Forelimb muscle (tissue), 1 donor: ENCODE measurements around the gene SERP2. TPM values are rescaled to one million over a fixed set of nuclear protein-coding genes. Genes with fewer than 3 reads are reported as not detected.

Experiments used
- DNase-seq: peaks from one replicate; pipeline ENCODE4 v3.0.0-alpha.2; 2013; ENCODE audit warnings: low read depth
- polyA plus RNA-seq: library from polyadenylated mRNA; unstranded; fragments of 120-200 nt; gene quantifications from one replicate; pipeline ENCODE4 v1.2.1, GENCODE V29; 2013; ENCODE audit not compliant: insufficient read length

SERP2 gene
- polyA plus RNA-seq, 1 donor = 5.4 TPM

GRCh38 chr13:44388427-44389059 lies 14.9 kb downstream of the SERP2 start:
- DNase-seq = no peak

GRCh38 chr13:44389060-44389666 lies 15.5 kb downstream of the SERP2 start:
- no peak for DNase-seq

GRCh38 chr13:44389876-44390275 lies 16.3 kb downstream of the SERP2 start:
- no peak for DNase-seq

GRCh38 chr13:44393391-44393790 lies 19.8 kb downstream of the SERP2 start:
- DNase-seq = no peak

GRCh38 chr13:44394658-44395057 lies 21.0 kb downstream of the SERP2 start:
- no peak for DNase-seq

GRCh38 chr13:44395976-44396694 lies 22.5 kb downstream of the SERP2 start:
- no peak for DNase-seq

GRCh38 chr13:44396701-44397580 lies 23.3 kb downstream of the SERP2 start:
- no peak for DNase-seq

- DNase-seq = no peak
Measured at GRCh38 chr13:44397766-44398223, 24.2 kb downstream of the SERP2 start.

GRCh38 chr13:44398606-44399005 lies 25.0 kb downstream of the SERP2 start:
- DNase-seq = no peak

GRCh38 chr13:44399074-44399473 lies 25.4 kb downstream of the SERP2 start:
- DNase-seq = no peak

- no peak for DNase-seq
Measured at GRCh38 chr13:44400736-44401135, 27.1 kb downstream of the SERP2 start.

- DNase-seq = no peak
Measured at GRCh38 chr13:44401577-44401976, 28.0 kb downstream of the SERP2 start.

- no peak for DNase-seq
Measured at GRCh38 chr13:44402899-44403445, 29.3 kb downstream of the SERP2 start.

GRCh38 chr13:44403461-44404056 lies 29.9 kb downstream of the SERP2 start:
- no peak for DNase-seq

- DNase-seq = no peak
Measured at GRCh38 chr13:44404261-44405132, 30.9 kb downstream of the SERP2 start.

- no peak for DNase-seq
Measured at GRCh38 chr13:44406617-44407016, 33.0 kb downstream of the SERP2 start.

GRCh38 chr13:44407379-44407778 lies 33.8 kb downstream of the SERP2 start:
- no peak for DNase-seq

GRCh38 chr13:44407891-44408290 lies 34.3 kb downstream of the SERP2 start:
- no peak for DNase-seq

- no peak for DNase-seq
Measured at GRCh38 chr13:44409595-44409994, 36.0 kb downstream of the SERP2 start.

GRCh38 chr13:44410328-44410859 lies 36.8 kb downstream of the SERP2 start:
- no peak for DNase-seq
